Effector CD4-positive, alpha-beta T cell (primary cell): ENCODE data around the gene CNNM4.

ENCODE experiments used
- DNase-seq: peaks from one replicate; pipeline ENCODE4 v3.0.0-alpha.2; 2020

Gene CNNM4

GRCh38 chr2:96861074-96861473, 100.4 kb downstream of the CNNM4 start:
- DNase-seq: no peak
